Large intestine (tissue), 3 donors: ENCODE data around the gene RALGPS1. TPM values are rescaled to one million over a fixed set of nuclear protein-coding genes. Genes with fewer than 3 reads are reported as not detected.

Source experiments
- DNase-seq, 2 donors: peaks; one replicate each; pipeline versions ENCODE4 v3.0.0 to v3.0.0-alpha.2; 2013
- H3K27ac ChIP-seq: one replicate; pipeline ENCODE4 v1.5.1; 2013; ENCODE audit warnings: low read length
- H3K27me3 ChIP-seq: 2 replicates; pipeline ENCODE4 v1.6.1; 2013; ENCODE audit warnings: low read length; ENCODE audit not compliant: control insufficient read depth, insufficient read depth
- H3K36me3 ChIP-seq: 2 replicates; pipeline ENCODE4 v1.6.1; 2013; ENCODE audit warnings: low read length; ENCODE audit not compliant: control insufficient read depth, insufficient read depth
- H3K4me1 ChIP-seq: one replicate; pipeline ENCODE4 v1.6.1; 2013; ENCODE audit warnings: low read length; ENCODE audit not compliant: control insufficient read depth, insufficient read depth
- H3K4me3 ChIP-seq: one replicate; pipeline ENCODE4 v1.5.1; 2013; ENCODE audit warnings: low read length
- H3K9me3 ChIP-seq: one replicate; pipeline ENCODE4 v1.6.1; 2013; ENCODE audit warnings: mild to moderate bottlenecking, low read depth, low read length, moderate library complexity; ENCODE audit not compliant: control insufficient read depth
- WGBS: methylation state at CpG from one replicate; pipeline ENCODE4 v1.1.5; 2013; ENCODE audit warnings: low lambda C conversion rate; ENCODE audit not compliant: insufficient coverage; 5-methylcytosine and 5-hydroxymethylcytosine counted together
- polyA plus RNA-seq: library from polyadenylated mRNA; unstranded; fragments of 120-200 nt; gene quantifications from one replicate; pipeline ENCODE4 v1.2.1, GENCODE V29; 2013

The RALGPS1 gene
- polyA plus RNA-seq, 1 donor, result 58.8 TPM

DNA sequence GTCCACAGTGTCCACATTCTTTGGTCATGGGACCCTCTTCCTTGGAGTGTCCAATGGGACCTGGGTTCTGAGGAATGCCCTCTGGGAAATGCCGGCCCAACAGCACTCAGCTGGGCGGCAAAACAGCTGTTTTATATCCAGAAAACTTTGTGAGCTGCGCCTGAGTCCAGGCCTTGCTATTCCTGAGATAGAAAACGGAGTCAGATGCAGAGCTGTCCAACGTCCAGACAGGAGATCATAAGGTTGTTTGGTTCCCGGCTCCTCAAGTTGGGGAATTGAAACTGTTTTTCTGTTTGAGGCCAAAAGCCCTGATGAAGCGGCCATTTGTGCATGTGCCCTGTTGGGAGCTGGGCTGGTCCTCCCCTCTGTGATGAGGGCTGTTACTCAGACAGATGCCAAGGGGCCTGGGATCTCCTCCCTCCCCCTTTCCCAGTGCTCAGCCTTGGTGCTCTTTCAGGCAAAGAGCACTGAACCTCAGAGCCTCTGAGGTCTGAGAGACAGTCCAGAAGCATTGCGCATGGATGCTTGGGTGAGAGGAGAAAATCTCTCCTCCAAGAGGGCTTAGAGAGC, 283.4 kb downstream of the RALGPS1 start:
- Histone ChIP-seq H3K27me3 (no peaks in the 10 kb centered on the region), H3K9me3 (no peaks in the 10 kb centered on the region), H3K4me3 (no peak overlapping the region), H3K4me1 (peaks cover 57% of the 10 kb centered on the region), H3K27ac (peak overlapping the region; percentile 76), H3K36me3 (peaks cover 33% of the 10 kb centered on the region)
- DNase-seq, result peak in 1 of 2 donors; percentile 17
- WGBS, result no CpG with 5 or more reads among the region's 8 CpGs

GRCh38 chr9:127198587-127198986, 284.0 kb downstream of the RALGPS1 start:
- H3K27me3 ChIP-seq, result no peaks in the 10 kb centered on the region
- no peak for DNase-seq
- peak overlapping the region; percentile 76 for H3K27ac ChIP-seq
- H3K4me3 ChIP-seq, result no peak overlapping the region
- WGBS, result no CpG with 5 or more reads among the region's 7 CpGs
- no peaks in the 10 kb centered on the region for H3K9me3 ChIP-seq
- H3K36me3 ChIP-seq, result peaks cover 33% of the 10 kb centered on the region
- peaks cover 54% of the 10 kb centered on the region for H3K4me1 ChIP-seq

GRCh38 chr9:127199001-127199791, 284.6 kb downstream of the RALGPS1 start:
- Histone ChIP-seq H3K27me3 (no peaks in the 10 kb centered on the region), H3K36me3 (peaks cover 33% of the 10 kb centered on the region), H3K4me1 (peaks cover 48% of the 10 kb centered on the region), H3K4me3 (no peak overlapping the region), H3K27ac (peak overlapping the region; percentile 76), H3K9me3 (no peaks in the 10 kb centered on the region)
- WGBS, result no CpG with 5 or more reads among the region's 15 CpGs
- peak; percentile 87 to 90 for DNase-seq

GRCh38 chr9:127200106-127200862, 285.7 kb downstream of the RALGPS1 start:
- DNase-seq, result no peak
- no peak overlapping the region for H3K27ac ChIP-seq
- no CpG with 5 or more reads among the region's 10 CpGs for WGBS

DNA sequence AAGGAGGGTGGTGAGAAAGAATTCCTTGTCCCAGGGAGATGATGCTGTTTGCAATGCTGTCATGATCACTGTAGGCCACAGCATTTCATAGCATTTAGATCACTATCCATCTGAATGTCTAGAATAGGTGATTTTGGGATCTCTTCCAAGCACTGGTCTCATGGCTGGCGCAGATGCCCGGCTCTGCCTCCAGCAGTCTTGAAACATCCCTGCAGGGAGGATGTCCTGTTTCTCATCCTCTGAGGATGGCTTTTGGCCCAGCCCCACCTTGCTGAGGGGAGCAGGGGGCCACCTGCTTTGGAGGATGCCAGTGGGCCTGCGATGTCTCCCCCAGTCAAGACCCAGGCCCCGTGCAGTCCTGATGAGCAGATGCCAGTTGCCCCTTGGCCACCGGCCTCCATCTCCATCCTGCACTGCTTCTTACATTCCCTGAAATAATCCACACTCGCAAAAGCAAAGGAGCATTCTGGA, 286.5 kb downstream of the RALGPS1 start:
- no peak overlapping the region for H3K4me3 ChIP-seq
- H3K36me3 ChIP-seq, result peaks cover 33% of the 10 kb centered on the region
- DNase-seq, result no peak
- H3K9me3 ChIP-seq, result no peaks in the 10 kb centered on the region
- no peak overlapping the region for H3K27ac ChIP-seq
- no CpG with 5 or more reads among the region's 6 CpGs for WGBS
- H3K27me3 ChIP-seq, result no peaks in the 10 kb centered on the region
- peaks cover 34% of the 10 kb centered on the region for H3K4me1 ChIP-seq

More at GRCh38 chr9:127200106-127200862, 285.7 kb downstream of the RALGPS1 start:
- H3K4me1 ChIP-seq, result peaks cover 40% of the 10 kb centered on the region
- no peaks in the 10 kb centered on the region for H3K27me3 ChIP-seq
- H3K9me3 ChIP-seq, result no peaks in the 10 kb centered on the region
- H3K4me3 ChIP-seq, result no peak overlapping the region
- H3K36me3 ChIP-seq, result peaks cover 33% of the 10 kb centered on the region

GRCh38 chr9:127201731-127202130, 287.1 kb downstream of the RALGPS1 start:
- H3K36me3 ChIP-seq, result peaks cover 27% of the 10 kb centered on the region
- WGBS, result no CpG with 5 or more reads among the region's 11 CpGs

DNA sequence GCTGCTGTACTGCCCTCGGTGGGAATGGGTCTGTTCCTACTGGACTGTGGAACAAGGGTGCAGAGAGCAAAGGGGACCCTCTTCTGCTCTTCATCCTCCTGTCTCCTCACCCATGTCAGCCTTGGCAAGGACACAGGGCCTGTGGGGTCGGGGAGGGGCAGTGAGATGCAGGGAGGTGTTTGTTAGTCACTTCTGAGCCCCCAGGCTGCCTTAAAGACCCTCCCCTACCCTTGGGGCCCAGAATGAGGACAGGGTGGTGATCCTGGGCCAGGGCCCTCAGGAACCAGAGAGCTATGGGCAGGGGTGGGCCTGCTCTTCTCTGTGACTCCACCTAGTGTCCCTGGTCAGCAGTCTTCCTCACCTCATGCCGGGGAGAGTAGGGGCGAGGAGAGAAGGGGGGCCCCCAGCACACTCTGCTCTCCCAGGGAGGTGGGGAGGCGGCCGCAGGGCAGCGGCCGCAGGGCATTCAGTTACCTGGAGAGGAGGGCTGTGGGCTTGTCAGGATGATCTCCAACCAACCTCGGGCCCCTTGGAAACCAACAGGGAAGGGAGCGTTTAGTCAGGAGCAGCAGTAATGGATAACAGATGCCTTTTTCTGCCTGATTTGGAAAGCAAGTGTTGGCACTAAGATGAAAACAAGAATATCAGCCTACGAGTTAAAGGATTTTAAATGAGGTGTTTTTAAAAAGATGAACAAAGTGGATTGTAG, 288.0 kb downstream of the RALGPS1 start:
- Histone ChIP-seq H3K27ac (no peak overlapping the region), H3K27me3 (no peaks in the 10 kb centered on the region), H3K4me3 (no peak overlapping the region), H3K36me3 (peaks cover 27% of the 10 kb centered on the region), H3K4me1 (peaks cover 19% of the 10 kb centered on the region), H3K9me3 (no peaks in the 10 kb centered on the region)
- DNase-seq, result no peak
- 88% methylated on average over 1 of the region's 11 CpGs for WGBS

More at GRCh38 chr9:127201731-127202130, 287.1 kb downstream of the RALGPS1 start:
- Histone ChIP-seq H3K27ac (no peak overlapping the region), H3K9me3 (no peaks in the 10 kb centered on the region), H3K27me3 (no peaks in the 10 kb centered on the region), H3K4me3 (no peak overlapping the region), H3K4me1 (peaks cover 28% of the 10 kb centered on the region)
- no peak for DNase-seq

GRCh38 chr9:127203681-127204327, 289.2 kb downstream of the RALGPS1 start:
- WGBS, result no CpG with 5 or more reads among the region's 5 CpGs
- peaks cover 7% of the 10 kb centered on the region for H3K4me1 ChIP-seq
- H3K27ac ChIP-seq, result no peak overlapping the region
- no peaks in the 10 kb centered on the region for H3K27me3 ChIP-seq
- H3K9me3 ChIP-seq, result no peaks in the 10 kb centered on the region
- DNase-seq, result no peak
- H3K36me3 ChIP-seq, result peaks cover 33% of the 10 kb centered on the region
- H3K4me3 ChIP-seq, result no peak overlapping the region

DNA sequence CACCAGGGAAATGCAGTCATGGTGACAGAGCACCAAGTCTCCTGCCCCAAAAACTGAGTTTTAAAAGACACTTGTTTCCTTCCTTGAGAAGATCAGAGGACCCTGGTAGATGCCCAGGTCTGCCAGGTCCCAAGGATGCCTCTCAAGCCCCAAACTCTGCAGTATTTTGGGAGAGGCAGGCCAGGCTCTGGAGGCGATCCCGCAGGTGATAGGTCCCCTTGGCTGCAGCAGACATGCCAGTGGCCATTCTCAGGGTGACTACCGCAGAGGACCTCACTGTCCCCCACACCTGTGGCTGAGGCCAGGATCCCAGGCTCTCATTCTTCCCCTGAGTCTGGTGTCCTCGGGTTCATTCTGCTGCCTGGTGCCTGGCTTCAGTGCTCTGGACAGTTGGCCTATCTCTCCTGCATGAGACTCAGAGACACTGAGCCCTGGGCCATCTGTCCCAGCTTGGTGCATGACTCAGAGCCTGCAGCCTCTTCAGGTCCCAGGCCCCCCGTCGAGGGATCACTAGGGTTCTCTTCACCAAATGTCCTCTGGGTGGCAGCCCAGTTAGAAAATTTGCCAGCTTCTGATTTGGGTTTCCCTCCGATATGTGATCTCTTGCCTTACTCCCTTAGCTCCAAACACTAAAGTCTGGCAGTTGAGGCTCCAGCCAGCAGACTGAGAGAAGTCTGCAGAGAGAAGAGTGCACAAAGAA, 290.3 kb downstream of the RALGPS1 start:
- no peak for DNase-seq
- Histone ChIP-seq H3K27ac (no peak overlapping the region), H3K36me3 (peaks cover 29% of the 10 kb centered on the region), H3K4me1 (no peaks in the 10 kb centered on the region), H3K9me3 (no peaks in the 10 kb centered on the region), H3K27me3 (no peaks in the 10 kb centered on the region), H3K4me3 (no peak overlapping the region)
- no CpG with 5 or more reads among the region's 7 CpGs for WGBS
